SK-N-SH treated with all-trans-retinoic acid at 6 μM for 48 hours (cell line): Measurements from ENCODE around the gene RBMS1.

Source experiments
- ARNTL ChIP-seq: fragments of 450-650 bp; formaldehyde crosslinking; IDR thresholded peaks from 2 replicates; pipeline ENCODE4 v1.5.0; 2020; ENCODE audit warnings: low read depth, mild to moderate bottlenecking, moderate library complexity, borderline replicate concordance
- BACH2 ChIP-seq: fragments of 250-450 bp; sonication (Bioruptor Pico); IDR thresholded peaks from 2 replicates; pipeline ENCODE4 v1.9.0; 2021; ENCODE audit warnings: mild to moderate bottlenecking, borderline replicate concordance
- CSDC2 ChIP-seq: fragments of 250-450 bp; sonication (Bioruptor Pico); IDR thresholded peaks from 2 replicates; pipeline ENCODE4 v1.5.0; 2020; ENCODE audit warnings: mild to moderate bottlenecking, moderate library complexity
- CSRNP3 ChIP-seq: fragments of 250-450 bp; sonication (Bioruptor Pico); IDR thresholded peaks from 2 replicates; pipeline ENCODE4 v1.5.1; 2021; ENCODE audit warnings: mild to moderate bottlenecking, moderate library complexity
- ISL1 ChIP-seq: fragments of 250-450 bp; sonication (Bioruptor Pico); IDR thresholded peaks from 2 replicates; pipeline ENCODE4 v2.1.2; 2022; ENCODE audit warnings: mild to moderate bottlenecking, moderate library complexity
- RARB ChIP-seq: fragments of 250-450 bp; sonication (Bioruptor Pico); IDR thresholded peaks from 2 replicates; pipeline ENCODE4 v1.8.0; 2021; ENCODE audit warnings: mild to moderate bottlenecking, moderate library complexity
- SNAI2 ChIP-seq: fragments of 250-450 bp; sonication (Bioruptor Pico); IDR thresholded peaks from 2 replicates; pipeline ENCODE4 v1.5.0; 2020; ENCODE audit warnings: mild to moderate bottlenecking, moderate library complexity
- ZNF565 ChIP-seq: fragments of 450-650 bp; formaldehyde crosslinking; conservative IDR thresholded peaks from 2 replicates; pipeline ENCODE4 v1.5.0; 2020; ENCODE audit warnings: low read depth, mild to moderate bottlenecking, moderate library complexity

- TF ChIP-seq BACH2 (CRISPR knock-in tag) (no peak), ZNF565 (CRISPR knock-in tag) (no peak), ARNTL (CRISPR knock-in tag) (no peak), CSDC2 (CRISPR knock-in tag) (no peak), ISL1 (CRISPR knock-in tag) (no peak), CSRNP3 (CRISPR knock-in tag) (no peak), RARB (CRISPR knock-in tag) (no peak), SNAI2 (CRISPR knock-in tag) (no peak)
Observed at GRCh38 chr2:160360089-160360757, 133.4 kb downstream of the RBMS1 start.
